ENCODE measurements around the gene CCDC134.

The CCDC134 gene

GRCh38 chr22:41800348-41801146 is at the start of gene CCDC134:
CCDC134 (plus strand) TSS chr22:41800679; CDS start chr22:41808891, 8,212 bp downstream.
- peak; percentile 84 for DNase-seq (ENCODE audit: low read depth)

- no peak for DNase-seq (ENCODE audit: low read depth)
These were observed 48.2 kb upstream of the CCDC134 start for GRCh38 chr22:41752011-41752970.

GRCh38 chr22:41753984-41754383 is 46.5 kb upstream of the CCDC134 start:
- DNase-seq (ENCODE audit: low read depth), result no peak

- DNase-seq (ENCODE audit: low read depth), result no peak
These were observed 43.0 kb upstream of the CCDC134 start for GRCh38 chr22:41757502-41757901.

- DNase-seq (ENCODE audit: low read depth), result no peak
These were observed 42.2 kb upstream of the CCDC134 start for GRCh38 chr22:41758231-41758630.

- no peak for DNase-seq (ENCODE audit: low read depth)
These were observed 37.3 kb upstream of the CCDC134 start for GRCh38 chr22:41762980-41763779.

GRCh38 chr22:41766476-41766875 is 34.0 kb upstream of the CCDC134 start:
- no peak for DNase-seq (ENCODE audit: low read depth)

GRCh38 chr22:41768430-41768829 is 32.0 kb upstream of the CCDC134 start:
- DNase-seq (ENCODE audit: low read depth), result no peak

- no peak for DNase-seq (ENCODE audit: low read depth)
These were observed 29.6 kb upstream of the CCDC134 start for GRCh38 chr22:41770715-41771468.

GRCh38 chr22:41772198-41772597 is 28.3 kb upstream of the CCDC134 start:
- no peak for DNase-seq (ENCODE audit: low read depth)

GRCh38 chr22:41772645-41773044 is 27.8 kb upstream of the CCDC134 start:
- DNase-seq (ENCODE audit: low read depth), result no peak

- no peak for DNase-seq (ENCODE audit: low read depth)
These were observed 25.1 kb upstream of the CCDC134 start for GRCh38 chr22:41775338-41775737.

- no peak for DNase-seq (ENCODE audit: low read depth)
These were observed 24.5 kb upstream of the CCDC134 start for GRCh38 chr22:41775976-41776375.

GRCh38 chr22:41776381-41776780 is 24.1 kb upstream of the CCDC134 start:
- no peak for DNase-seq (ENCODE audit: low read depth)

- DNase-seq (ENCODE audit: low read depth), result no peak
These were observed 22.6 kb upstream of the CCDC134 start for GRCh38 chr22:41777749-41778425.

- no peak for DNase-seq (ENCODE audit: low read depth)
These were observed 20.5 kb upstream of the CCDC134 start for GRCh38 chr22:41779929-41780505.

- DNase-seq (ENCODE audit: low read depth), result peak; percentile 9
These were observed 19.6 kb upstream of the CCDC134 start for GRCh38 chr22:41780746-41781505.

GRCh38 chr22:41781507-41781906 is 19.0 kb upstream of the CCDC134 start:
- no peak for DNase-seq (ENCODE audit: low read depth)

- DNase-seq (ENCODE audit: low read depth), result no peak
These were observed 18.2 kb upstream of the CCDC134 start for GRCh38 chr22:41782316-41782715.

- no peak for DNase-seq (ENCODE audit: low read depth)
These were observed 17.7 kb upstream of the CCDC134 start for GRCh38 chr22:41782751-41783150.

All from fibroblast of gingiva (primary cell).